Neural progenitor cell (in vitro differentiated cells): Measurements from ENCODE around the gene WDHD1. TPM values are rescaled to one million over a fixed set of nuclear protein-coding genes. Genes with fewer than 3 reads are reported as not detected.

Experiments used
- DNase-seq: peaks from one replicate; pipeline ENCODE4 v3.0.0-alpha.2; 2016; ENCODE audit warnings: low spot score
- H2AFZ ChIP-seq: fragments of 200-600 bp; sonication (generic); replicated peaks from 2 replicates; pipeline ENCODE4 v1.6.1; 2016; ENCODE audit warnings: antibody characterized with exemption
- H3F3A ChIP-seq: fragments of 200-600 bp; sonication (generic); 2 replicates; pipeline ENCODE4 v1.6.1; 2016; ENCODE audit warnings: antibody characterized with exemption, low read depth
- H3K27ac ChIP-seq: fragments of 200-600 bp; sonication (generic); 2 replicates; pipeline ENCODE4 v1.5.1; 2016; ENCODE audit warnings: mild to moderate bottlenecking
- H3K27me3 ChIP-seq: fragments of 200-600 bp; sonication (generic); 2 replicates; pipeline ENCODE4 v1.6.1; 2016; ENCODE audit warnings: mild to moderate bottlenecking, moderate library complexity
- H3K36me3 ChIP-seq: fragments of 200-600 bp; sonication (generic); 2 replicates; pipeline ENCODE4 v1.5.1; 2016
- H3K4me1 ChIP-seq: fragments of 200-600 bp; sonication (generic); 2 replicates; pipeline ENCODE4 v1.6.1; 2016; ENCODE audit warnings: mixed run types
- H3K4me2 ChIP-seq: fragments of 200-600 bp; sonication (generic); 2 replicates; pipeline ENCODE4 v1.6.1; 2016
- H3K4me3 ChIP-seq: fragments of 200-600 bp; sonication (generic); 2 replicates; pipeline ENCODE4 v1.5.1; 2016
- H3K79me2 ChIP-seq: fragments of 200-600 bp; sonication (generic); 2 replicates; pipeline ENCODE4 v1.6.1; 2016; ENCODE audit warnings: low read depth
- H3K9ac ChIP-seq: fragments of 200-600 bp; sonication (generic); 2 replicates; pipeline ENCODE4 v1.6.1; 2016
- H3K9me3 ChIP-seq: fragments of 200-600 bp; sonication (generic); 2 replicates; pipeline ENCODE4 v1.5.1; 2016; ENCODE audit warnings: low read depth
- H4K20me1 ChIP-seq: fragments of 200-600 bp; sonication (generic); 2 replicates; pipeline ENCODE4 v1.6.1; 2016; ENCODE audit warnings: low read depth
- H3K27ac Mint-ChIP-seq: 3 replicates; pipeline ENCODE4 v1.8.0; 2021; ENCODE audit warnings: mixed read lengths
- H3K27me3 Mint-ChIP-seq: 2 replicates; pipeline ENCODE4 v1.8.0; 2022; ENCODE audit warnings: low read depth, mild to moderate bottlenecking, inconsistent platforms, moderate library complexity, mixed read lengths; ENCODE audit not compliant: insufficient read depth
- H3K36me3 Mint-ChIP-seq: 3 replicates; pipeline ENCODE4 v1.8.0; 2021; ENCODE audit warnings: mixed read lengths
- H3K4me1 Mint-ChIP-seq: 3 replicates; pipeline ENCODE4 v1.8.0; 2021; ENCODE audit warnings: mixed read lengths
- H3K4me3 Mint-ChIP-seq: 3 replicates; pipeline ENCODE4 v1.8.0; 2021; ENCODE audit warnings: mild to moderate bottlenecking, moderate library complexity, mixed read lengths
- H3K9me3 Mint-ChIP-seq: 3 replicates; pipeline ENCODE4 v1.8.0; 2020; ENCODE audit warnings: mixed read lengths
- CTCF ChIP-seq: fragments of 200-600 bp; sonication (generic); IDR thresholded peaks from 2 replicates; pipeline ENCODE4 v1.5.1; 2017; ENCODE audit warnings: antibody characterized with exemption, mild to moderate bottlenecking
- EZH2 ChIP-seq: fragments of 200-600 bp; sonication (generic); IDR thresholded peaks from 2 replicates; pipeline ENCODE4 v1.6.1; 2017; ENCODE audit warnings: antibody characterized with exemption, mild to moderate bottlenecking, moderate library complexity
- EZH2phosphoT487 ChIP-seq: fragments of 200-600 bp; sonication (generic); IDR thresholded peaks from 2 replicates; pipeline ENCODE4 v1.6.1; 2017; ENCODE audit warnings: antibody characterized with exemption
- total RNA-seq: library from RNA; depleted of rRNA; stranded (reverse); fragments of >200 nt; gene quantifications from 2 replicates; pipeline ENCODE4 v1.2.3, GENCODE V29; 2015; ENCODE audit warnings: low replicate concordance

WDHD1 gene
- total RNA-seq, 1 donor from 2014 or later: 82.0 TPM

- H3K27ac Mint-ChIP-seq: no peak overlapping the region
- H3K9me3 ChIP-seq: no peaks in the 10 kb centered on the region
- peaks cover 7% of the 10 kb centered on the region for H3K36me3 ChIP-seq
- no peaks in the 10 kb centered on the region for H3K4me1 Mint-ChIP-seq
- H3K36me3 Mint-ChIP-seq: peaks cover 2% of the 10 kb centered on the region
- H3K9ac ChIP-seq: no peak overlapping the region
- H3K9me3 Mint-ChIP-seq: no peaks in the 10 kb centered on the region
- H3K79me2 ChIP-seq: no peaks in the 10 kb centered on the region
- no peaks in the 10 kb centered on the region for H3K4me1 ChIP-seq
- H3K4me2 ChIP-seq: no peak overlapping the region
- H4K20me1 ChIP-seq: no peaks in the 10 kb centered on the region
- H3K4me3 ChIP-seq: no peak overlapping the region
- no peak overlapping the region for H3K27ac ChIP-seq
- no peaks in the 10 kb centered on the region for H3F3A ChIP-seq
- no peak overlapping the region for H3K4me3 Mint-ChIP-seq
- no peak overlapping the region for H2AFZ ChIP-seq
- H3K27me3 ChIP-seq: no peaks in the 10 kb centered on the region
- TF ChIP-seq CTCF: no peak
- TF ChIP-seq EZH2: no peak
- TF ChIP-seq EZH2phosphoT487: no peak
- H3K27me3 Mint-ChIP-seq: no peaks in the 10 kb centered on the region
- DNase-seq: no peak
Measured at GRCh38 chr14:54935100-54935499, 91.8 kb downstream of the WDHD1 start.

- Mint-ChIP-seq H3K27ac (no peak overlapping the region), H3K9me3 (no peaks in the 10 kb centered on the region), H3K36me3 (peaks cover under 1% of the 10 kb centered on the region), H3K4me3 (no peak overlapping the region), H3K4me1 (no peaks in the 10 kb centered on the region), H3K27me3 (no peaks in the 10 kb centered on the region)
- no peaks in the 10 kb centered on the region for H3K9me3 ChIP-seq
- no peak for DNase-seq
- no peaks in the 10 kb centered on the region for H3K27me3 ChIP-seq
- no peak for TF ChIP-seq EZH2phosphoT487
- no peak for TF ChIP-seq EZH2
- TF ChIP-seq CTCF: no peak
- H3K4me1 ChIP-seq: no peaks in the 10 kb centered on the region
- H4K20me1 ChIP-seq: no peaks in the 10 kb centered on the region
- no peak overlapping the region for H3K9ac ChIP-seq
- no peak overlapping the region for H2AFZ ChIP-seq
- H3K4me2 ChIP-seq: no peak overlapping the region
- no peaks in the 10 kb centered on the region for H3F3A ChIP-seq
- no peak overlapping the region for H3K27ac ChIP-seq
- H3K36me3 ChIP-seq: no peaks in the 10 kb centered on the region
- no peaks in the 10 kb centered on the region for H3K79me2 ChIP-seq
- H3K4me3 ChIP-seq: no peak overlapping the region
Measured at GRCh38 chr14:54933006-54933405, 93.9 kb downstream of the WDHD1 start.

GRCh38 chr14:54931598-54932340 is 95.1 kb downstream of the WDHD1 start:
- Histone ChIP-seq H3K27me3 (no peaks in the 10 kb centered on the region), H3K36me3 (no peaks in the 10 kb centered on the region), H3F3A (no peaks in the 10 kb centered on the region), H4K20me1 (no peaks in the 10 kb centered on the region), H3K4me3 (no peak overlapping the region), H3K27ac (no peak overlapping the region), H3K79me2 (no peaks in the 10 kb centered on the region), H2AFZ (no peak overlapping the region), H3K9me3 (no peaks in the 10 kb centered on the region), H3K4me1 (no peaks in the 10 kb centered on the region), H3K9ac (no peak overlapping the region), H3K4me2 (no peak overlapping the region)
- TF ChIP-seq EZH2 (no peak), EZH2phosphoT487 (no peak), CTCF (no peak)
- Mint-ChIP-seq H3K27ac (no peak overlapping the region), H3K9me3 (no peaks in the 10 kb centered on the region), H3K4me3 (no peak overlapping the region), H3K27me3 (no peaks in the 10 kb centered on the region), H3K36me3 (no peaks in the 10 kb centered on the region), H3K4me1 (no peaks in the 10 kb centered on the region)
- no peak for DNase-seq
